ENCODE data around the gene TEX51.

The TEX51 gene

DNA sequence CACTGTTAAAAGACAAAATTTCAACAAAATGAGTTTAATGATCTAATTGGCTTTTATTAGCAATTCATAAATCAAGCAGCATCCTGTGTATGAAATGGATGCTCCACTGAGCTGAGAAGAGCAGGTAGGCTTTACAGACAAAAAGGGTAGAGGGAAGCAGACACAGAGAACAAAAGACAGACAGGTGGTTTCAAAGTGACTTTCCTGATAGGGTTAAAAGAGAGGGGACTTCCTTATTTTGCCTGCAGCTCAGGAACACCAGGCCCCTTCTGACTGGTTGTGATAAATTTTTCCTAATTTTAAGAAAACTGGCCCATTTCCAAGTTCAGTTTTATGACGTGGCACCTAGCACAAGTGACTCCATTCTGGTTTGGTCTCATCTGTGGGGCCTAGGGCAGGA, 11.9 kb downstream of the TEX51 start:
- no peaks in the 10 kb centered on the region for H3K27me3 ChIP-seq (ENCODE audit: control insufficient read depth, insufficient read depth, low read length, poor library complexity, severe bottlenecking)
- no peaks in the 10 kb centered on the region for H3K4me1 ChIP-seq (ENCODE audit: control insufficient read depth, insufficient read depth, low read length)
- no peaks in the 10 kb centered on the region for H3K9me3 ChIP-seq (ENCODE audit: control insufficient read depth, low read length)
- H3K27ac ChIP-seq (ENCODE audit: insufficient read depth, low read depth, low read length, poor library complexity, severe bottlenecking): no peak overlapping the region
- WGBS, 2 experiments: 90 to 97% methylated on average over 1 of the region's 1 CpG
- H3K36me3 ChIP-seq (ENCODE audit: control insufficient read depth, insufficient read depth, low read length): no peaks in the 10 kb centered on the region
- no peak overlapping the region for H3K4me3 ChIP-seq (ENCODE audit: insufficient read depth, low read depth, low read length)

DNA sequence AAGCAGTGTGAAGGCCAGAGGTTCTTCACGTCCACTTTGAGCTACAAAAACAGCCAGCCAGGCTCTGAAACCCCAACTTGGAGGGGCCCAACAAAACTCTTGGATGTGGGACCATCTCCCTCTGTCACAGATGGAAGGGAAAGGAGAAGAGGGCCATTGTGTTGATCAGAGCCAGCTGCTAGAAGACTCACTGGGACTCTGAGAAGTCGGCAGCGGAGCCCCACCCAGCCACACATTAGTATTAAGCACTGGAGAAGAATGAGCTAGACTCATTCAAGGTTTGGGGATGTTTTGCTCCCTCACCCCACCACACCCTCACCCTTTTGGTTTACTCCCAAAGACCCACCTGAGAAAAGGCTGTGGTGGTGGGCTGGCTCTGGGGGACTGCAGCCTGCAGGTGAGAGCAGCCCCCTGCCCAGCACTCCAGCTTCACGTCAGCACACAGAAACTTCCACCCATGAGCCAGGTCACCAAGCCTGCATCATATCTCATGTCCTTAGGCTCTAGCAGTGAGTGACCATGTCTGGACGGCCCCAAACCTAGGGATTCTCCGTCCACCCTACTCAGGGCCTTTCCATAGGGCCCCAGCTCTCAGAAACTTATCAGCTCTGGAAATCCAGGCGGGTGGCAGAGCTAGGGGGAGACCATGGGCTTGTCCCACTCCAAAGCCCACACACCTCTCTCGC, 12.6 kb downstream of the TEX51 start:
- H3K27me3 ChIP-seq (ENCODE audit: control insufficient read depth, insufficient read depth, low read length, poor library complexity, severe bottlenecking): no peaks in the 10 kb centered on the region
- H3K4me1 ChIP-seq (ENCODE audit: control insufficient read depth, insufficient read depth, low read length): no peaks in the 10 kb centered on the region
- no peaks in the 10 kb centered on the region for H3K36me3 ChIP-seq (ENCODE audit: control insufficient read depth, insufficient read depth, low read length)
- no peak overlapping the region for H3K4me3 ChIP-seq (ENCODE audit: insufficient read depth, low read depth, low read length)
- H3K27ac ChIP-seq (ENCODE audit: insufficient read depth, low read depth, low read length, poor library complexity, severe bottlenecking): no peak overlapping the region
- WGBS, 2 experiments: 91 to 92% methylated on average over 8 of the region's 8 CpGs
- H3K9me3 ChIP-seq (ENCODE audit: control insufficient read depth, low read length): no peaks in the 10 kb centered on the region

DNA sequence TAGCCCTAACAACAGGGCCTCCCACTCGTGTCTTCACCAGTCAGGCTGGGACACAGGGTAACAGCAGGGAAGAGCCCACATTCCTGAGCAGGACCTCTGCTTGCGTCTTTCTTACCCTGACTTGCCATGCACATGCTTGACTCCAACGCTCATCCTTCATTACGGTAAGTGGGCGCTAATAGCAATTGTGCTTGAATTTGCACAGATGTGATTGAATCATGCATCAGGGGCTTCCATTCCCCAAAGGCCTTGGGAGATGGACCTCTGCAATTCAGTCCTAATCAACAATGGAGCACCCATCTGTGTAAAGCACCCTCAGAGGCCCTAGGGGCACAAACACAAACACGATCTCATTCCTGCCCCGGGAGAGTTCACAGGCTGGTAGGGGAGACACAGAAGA, 13.5 kb downstream of the TEX51 start:
- H3K9me3 ChIP-seq (ENCODE audit: control insufficient read depth, low read length): no peaks in the 10 kb centered on the region
- H3K4me1 ChIP-seq (ENCODE audit: control insufficient read depth, insufficient read depth, low read length): no peaks in the 10 kb centered on the region
- H3K27me3 ChIP-seq (ENCODE audit: control insufficient read depth, insufficient read depth, low read length, poor library complexity, severe bottlenecking): no peaks in the 10 kb centered on the region
- WGBS, 2 experiments: 87 to 89% methylated on average over 7 of the region's 7 CpGs
- H3K36me3 ChIP-seq (ENCODE audit: control insufficient read depth, insufficient read depth, low read length): no peaks in the 10 kb centered on the region
- H3K4me3 ChIP-seq (ENCODE audit: insufficient read depth, low read depth, low read length): no peak overlapping the region
- H3K27ac ChIP-seq (ENCODE audit: insufficient read depth, low read depth, low read length, poor library complexity, severe bottlenecking): no peak overlapping the region

DNA sequence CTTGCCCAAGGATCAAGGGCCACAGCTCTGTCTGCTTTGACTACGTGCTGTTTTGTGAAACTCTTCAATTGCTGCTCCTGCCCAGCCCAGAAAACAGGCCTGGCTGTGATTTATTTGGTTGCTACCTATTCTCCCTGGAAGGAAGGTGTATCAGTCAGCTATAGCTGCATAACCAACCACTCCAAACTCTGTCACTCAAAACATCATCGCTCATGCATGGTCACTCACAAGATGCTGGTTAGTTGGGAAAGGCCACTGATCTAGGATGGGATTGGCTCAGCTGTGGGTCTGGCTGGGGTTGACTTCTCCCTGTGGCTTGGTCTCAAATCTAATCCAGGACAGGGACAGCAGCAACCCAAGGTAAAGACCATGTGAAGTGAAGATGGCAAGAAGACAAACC, 14.6 kb downstream of the TEX51 start:
- Histone ChIP-seq H3K9me3 (ENCODE audit: control insufficient read depth, low read length) (no peaks in the 10 kb centered on the region), H3K27ac (ENCODE audit: insufficient read depth, low read depth, low read length, poor library complexity, severe bottlenecking) (no peak overlapping the region), H3K36me3 (ENCODE audit: control insufficient read depth, insufficient read depth, low read length) (no peaks in the 10 kb centered on the region), H3K27me3 (ENCODE audit: control insufficient read depth, insufficient read depth, low read length, poor library complexity, severe bottlenecking) (no peaks in the 10 kb centered on the region), H3K4me1 (ENCODE audit: control insufficient read depth, insufficient read depth, low read length) (no peaks in the 10 kb centered on the region), H3K4me3 (ENCODE audit: insufficient read depth, low read depth, low read length) (no peak overlapping the region)
- WGBS, 2 experiments: 94 to 97% methylated on average over 2 of the region's 2 CpGs

- Histone ChIP-seq H3K27ac (ENCODE audit: insufficient read depth, low read depth, low read length, poor library complexity, severe bottlenecking) (no peak overlapping the region), H3K9me3 (ENCODE audit: control insufficient read depth, low read length) (no peaks in the 10 kb centered on the region), H3K36me3 (ENCODE audit: control insufficient read depth, insufficient read depth, low read length) (no peaks in the 10 kb centered on the region), H3K27me3 (ENCODE audit: control insufficient read depth, insufficient read depth, low read length, poor library complexity, severe bottlenecking) (no peaks in the 10 kb centered on the region), H3K4me1 (ENCODE audit: control insufficient read depth, insufficient read depth, low read length) (no peaks in the 10 kb centered on the region), H3K4me3 (ENCODE audit: insufficient read depth, low read depth, low read length) (no peak overlapping the region)
- WGBS, 2 experiments: 93 to 94% methylated on average over 10 of the region's 10 CpGs
Measured at GRCh38 chr2:126913881-126914615, 15.4 kb downstream of the TEX51 start.

GRCh38 chr2:126914811-126915500, 16.3 kb downstream of the TEX51 start:
- Histone ChIP-seq H3K4me1 (ENCODE audit: control insufficient read depth, insufficient read depth, low read length) (no peaks in the 10 kb centered on the region), H3K27ac (ENCODE audit: insufficient read depth, low read depth, low read length, poor library complexity, severe bottlenecking) (no peak overlapping the region), H3K27me3 (ENCODE audit: control insufficient read depth, insufficient read depth, low read length, poor library complexity, severe bottlenecking) (no peaks in the 10 kb centered on the region), H3K4me3 (ENCODE audit: insufficient read depth, low read depth, low read length) (no peak overlapping the region), H3K9me3 (ENCODE audit: control insufficient read depth, low read length) (no peaks in the 10 kb centered on the region), H3K36me3 (ENCODE audit: control insufficient read depth, insufficient read depth, low read length) (no peaks in the 10 kb centered on the region)
- WGBS, 2 experiments: 94 to 95% methylated on average over 14 of the region's 14 CpGs

DNA sequence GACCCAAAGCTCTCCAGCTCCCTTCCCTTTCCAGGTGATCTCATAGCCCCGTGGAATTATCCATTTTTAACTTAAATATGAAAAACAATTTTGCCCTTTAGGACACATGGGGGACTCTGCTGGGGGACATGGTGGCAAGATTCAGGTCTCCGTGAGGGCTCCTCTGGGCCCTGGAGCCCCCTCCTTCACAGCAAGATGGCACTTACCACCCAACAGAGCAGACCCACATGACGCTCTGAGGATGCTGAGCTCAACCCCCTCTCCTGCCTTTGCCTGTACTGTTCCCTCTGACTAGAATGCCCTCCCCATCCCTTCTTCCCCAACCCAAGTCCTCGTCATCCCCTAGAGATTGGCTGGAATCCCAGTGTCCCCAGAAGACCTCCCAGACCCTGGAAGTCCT, 17.2 kb downstream of the TEX51 start:
- 92 to 97% methylated on average over 4 of the region's 4 CpGs for WGBS, 2 experiments

DNA sequence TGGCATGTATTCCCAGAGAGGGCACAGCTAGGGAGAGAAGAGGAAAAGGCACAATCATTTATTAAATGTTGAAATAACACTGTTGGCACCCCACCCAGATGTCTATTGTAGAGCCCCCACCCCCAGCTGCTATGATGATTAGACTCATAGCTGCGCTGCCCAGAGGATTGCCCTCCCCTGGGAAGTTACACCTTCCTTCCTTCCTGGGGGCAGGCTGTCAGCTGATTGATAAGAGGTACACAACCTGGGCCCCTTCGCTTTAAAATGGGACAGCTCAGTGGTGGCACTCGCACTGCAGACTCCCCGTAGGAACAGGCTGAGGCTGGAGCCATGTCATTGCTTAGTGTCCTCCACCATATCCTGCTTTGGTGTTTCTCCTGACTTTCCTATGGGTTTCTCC, 18.1 kb downstream of the TEX51 start:
- Histone ChIP-seq H3K27ac (ENCODE audit: insufficient read depth, low read depth, low read length, poor library complexity, severe bottlenecking) (no peak overlapping the region), H3K4me1 (ENCODE audit: control insufficient read depth, insufficient read depth, low read length) (no peaks in the 10 kb centered on the region), H3K4me3 (ENCODE audit: insufficient read depth, low read depth, low read length) (no peak overlapping the region), H3K36me3 (ENCODE audit: control insufficient read depth, insufficient read depth, low read length) (no peaks in the 10 kb centered on the region), H3K27me3 (ENCODE audit: control insufficient read depth, insufficient read depth, low read length, poor library complexity, severe bottlenecking) (no peaks in the 10 kb centered on the region), H3K9me3 (ENCODE audit: control insufficient read depth, low read length) (no peaks in the 10 kb centered on the region)
- WGBS, 2 experiments: 93 to 95% methylated on average over 4 of the region's 4 CpGs

More for the DNA sequence above, 17.2 kb downstream of the TEX51 start:
- no peaks in the 10 kb centered on the region for H3K36me3 ChIP-seq (ENCODE audit: control insufficient read depth, insufficient read depth, low read length)
- H3K27ac ChIP-seq (ENCODE audit: insufficient read depth, low read depth, low read length, poor library complexity, severe bottlenecking): no peak overlapping the region
- no peaks in the 10 kb centered on the region for H3K9me3 ChIP-seq (ENCODE audit: control insufficient read depth, low read length)
- H3K27me3 ChIP-seq (ENCODE audit: control insufficient read depth, insufficient read depth, low read length, poor library complexity, severe bottlenecking): no peaks in the 10 kb centered on the region
- no peaks in the 10 kb centered on the region for H3K4me1 ChIP-seq (ENCODE audit: control insufficient read depth, insufficient read depth, low read length)
- H3K4me3 ChIP-seq (ENCODE audit: insufficient read depth, low read depth, low read length): no peak overlapping the region

DNA sequence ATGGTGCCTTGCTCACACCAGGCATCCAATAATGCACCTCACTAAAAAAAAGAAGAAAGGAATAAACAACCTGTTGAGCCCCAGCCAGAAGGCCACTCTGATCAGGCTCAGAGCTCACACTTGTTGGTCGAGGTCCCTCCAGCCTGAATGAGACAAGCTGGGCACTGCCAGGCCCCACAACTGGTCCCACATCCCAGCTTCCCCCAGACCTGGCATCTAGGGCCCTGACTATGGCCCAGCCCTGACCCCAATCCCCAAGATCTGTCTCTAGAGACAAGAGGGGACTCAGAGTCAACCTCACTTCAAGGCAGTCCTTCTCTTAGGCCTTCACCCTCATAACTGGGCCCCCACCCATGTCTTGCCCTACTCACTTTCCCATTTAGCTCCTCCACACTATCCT, 22.4 kb downstream of the TEX51 start:
- H3K27ac ChIP-seq (ENCODE audit: insufficient read depth, low read depth, low read length, poor library complexity, severe bottlenecking): no peak overlapping the region
- no peaks in the 10 kb centered on the region for H3K9me3 ChIP-seq (ENCODE audit: control insufficient read depth, low read length)
- no peaks in the 10 kb centered on the region for H3K27me3 ChIP-seq (ENCODE audit: control insufficient read depth, insufficient read depth, low read length, poor library complexity, severe bottlenecking)
- 82 to 84% methylated on average over 1 of the region's 1 CpG for whole genome bisulfite sequencing, 2 experiments
- H3K4me3 ChIP-seq (ENCODE audit: insufficient read depth, low read depth, low read length): no peak overlapping the region
- H3K36me3 ChIP-seq (ENCODE audit: control insufficient read depth, insufficient read depth, low read length): no peaks in the 10 kb centered on the region
- H3K4me1 ChIP-seq (ENCODE audit: control insufficient read depth, insufficient read depth, low read length): no peaks in the 10 kb centered on the region

GRCh38 chr2:126930970-126931590, 32.4 kb downstream of the TEX51 start:
- no peaks in the 10 kb centered on the region for H3K9me3 ChIP-seq (ENCODE audit: control insufficient read depth, low read length)
- H3K27ac ChIP-seq (ENCODE audit: insufficient read depth, low read depth, low read length, poor library complexity, severe bottlenecking): no peak overlapping the region
- H3K4me1 ChIP-seq (ENCODE audit: control insufficient read depth, insufficient read depth, low read length): no peaks in the 10 kb centered on the region
- 95 to 97% methylated on average over 5 of the region's 5 CpGs for WGBS, 2 experiments
- no peaks in the 10 kb centered on the region for H3K27me3 ChIP-seq (ENCODE audit: control insufficient read depth, insufficient read depth, low read length, poor library complexity, severe bottlenecking)
- H3K4me3 ChIP-seq (ENCODE audit: insufficient read depth, low read depth, low read length): no peak overlapping the region
- H3K36me3 ChIP-seq (ENCODE audit: control insufficient read depth, insufficient read depth, low read length): no peaks in the 10 kb centered on the region

Measured in ectodermal cell (in vitro differentiated cells).